Ishikawa (cell line): Measurements from ENCODE around the gene DGKG.

Experiments used
- CEBPB ChIP-seq: IDR thresholded peaks from 2 replicates; pipeline ENCODE4 v1.6.1; 2012
- CREB1 ChIP-seq: IDR thresholded peaks from 2 replicates; pipeline ENCODE4 v1.6.1; 2012; ENCODE audit warnings: low read depth
- EGR1 ChIP-seq: IDR thresholded peaks from 2 replicates; pipeline ENCODE4 v1.6.1; 2012
- EP300 ChIP-seq: IDR thresholded peaks from 2 replicates; pipeline ENCODE4 v1.6.1; 2012; ENCODE audit warnings: borderline replicate concordance
- FOXM1 ChIP-seq: IDR thresholded peaks from 2 replicates; pipeline ENCODE4 v1.6.1; 2012; ENCODE audit warnings: low read depth, borderline replicate concordance
- NFIC ChIP-seq: IDR thresholded peaks from 2 replicates; pipeline ENCODE4 v1.6.1; 2012
- RAD21 ChIP-seq: IDR thresholded peaks from 2 replicates; pipeline ENCODE4 v1.6.1; 2012; ENCODE audit warnings: low read depth
- TAF1 ChIP-seq: IDR thresholded peaks from 2 replicates; pipeline ENCODE4 v1.6.1; 2012; ENCODE audit warnings: low read depth, mild to moderate bottlenecking
- TCF12 ChIP-seq: IDR thresholded peaks from 2 replicates; pipeline ENCODE4 v1.6.1; 2012; ENCODE audit warnings: low read depth
- TEAD4 ChIP-seq: IDR thresholded peaks from 2 replicates; pipeline ENCODE4 v1.6.1; 2012
- YY1 ChIP-seq: IDR thresholded peaks from 2 replicates; pipeline ENCODE4 v1.6.1; 2012; ENCODE audit warnings: low read depth
- ZBTB7A ChIP-seq: IDR thresholded peaks from 2 replicates; pipeline ENCODE4 v1.6.1; 2012; ENCODE audit warnings: low read depth
- TF ChIP-seq, protein P1 (sequence below): IDR thresholded peaks from 2 replicates; pipeline ENCODE4 v1.6.1; 2012; ENCODE audit warnings: low read depth, mild to moderate bottlenecking
- TF ChIP-seq, protein P2 (sequence below): IDR thresholded peaks from 2 replicates; pipeline ENCODE4 v1.6.1; 2012
- TF ChIP-seq, protein P3 (sequence below): IDR thresholded peaks from 2 replicates; pipeline ENCODE4 v1.6.1; 2012

Gene DGKG

DNA sequence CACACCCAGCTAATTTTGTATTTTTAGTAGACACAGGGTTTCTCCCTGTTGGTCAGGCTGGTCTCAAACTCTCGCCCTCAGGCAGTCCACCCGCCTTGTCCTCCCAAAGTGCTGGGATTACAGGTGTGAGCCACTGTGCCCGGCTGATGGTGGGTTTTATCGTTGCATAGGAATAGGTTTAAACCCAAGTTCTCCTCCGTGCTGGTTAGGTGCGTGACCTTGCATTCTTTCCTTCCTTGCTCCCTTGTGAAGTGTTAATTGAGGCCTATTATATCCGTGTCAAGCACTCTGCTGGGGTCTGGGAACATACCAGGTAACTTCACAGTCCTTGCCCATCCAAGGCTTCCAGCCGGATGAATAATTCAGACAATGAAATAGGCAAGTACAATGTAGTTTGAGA is 233.9 kb downstream of the DGKG start:
- TF ChIP-seq CREB1 (no peak), TEAD4 (no peak), YY1 (no peak), EGR1 (no peak), EP300 (no peak), CEBPB (no peak), NFIC (no peak), TCF12 (no peak), TAF1 (no peak), RAD21 (no peak), ZBTB7A (no peak), FOXM1 (no peak)
- TF ChIP-seq, protein P1, sequence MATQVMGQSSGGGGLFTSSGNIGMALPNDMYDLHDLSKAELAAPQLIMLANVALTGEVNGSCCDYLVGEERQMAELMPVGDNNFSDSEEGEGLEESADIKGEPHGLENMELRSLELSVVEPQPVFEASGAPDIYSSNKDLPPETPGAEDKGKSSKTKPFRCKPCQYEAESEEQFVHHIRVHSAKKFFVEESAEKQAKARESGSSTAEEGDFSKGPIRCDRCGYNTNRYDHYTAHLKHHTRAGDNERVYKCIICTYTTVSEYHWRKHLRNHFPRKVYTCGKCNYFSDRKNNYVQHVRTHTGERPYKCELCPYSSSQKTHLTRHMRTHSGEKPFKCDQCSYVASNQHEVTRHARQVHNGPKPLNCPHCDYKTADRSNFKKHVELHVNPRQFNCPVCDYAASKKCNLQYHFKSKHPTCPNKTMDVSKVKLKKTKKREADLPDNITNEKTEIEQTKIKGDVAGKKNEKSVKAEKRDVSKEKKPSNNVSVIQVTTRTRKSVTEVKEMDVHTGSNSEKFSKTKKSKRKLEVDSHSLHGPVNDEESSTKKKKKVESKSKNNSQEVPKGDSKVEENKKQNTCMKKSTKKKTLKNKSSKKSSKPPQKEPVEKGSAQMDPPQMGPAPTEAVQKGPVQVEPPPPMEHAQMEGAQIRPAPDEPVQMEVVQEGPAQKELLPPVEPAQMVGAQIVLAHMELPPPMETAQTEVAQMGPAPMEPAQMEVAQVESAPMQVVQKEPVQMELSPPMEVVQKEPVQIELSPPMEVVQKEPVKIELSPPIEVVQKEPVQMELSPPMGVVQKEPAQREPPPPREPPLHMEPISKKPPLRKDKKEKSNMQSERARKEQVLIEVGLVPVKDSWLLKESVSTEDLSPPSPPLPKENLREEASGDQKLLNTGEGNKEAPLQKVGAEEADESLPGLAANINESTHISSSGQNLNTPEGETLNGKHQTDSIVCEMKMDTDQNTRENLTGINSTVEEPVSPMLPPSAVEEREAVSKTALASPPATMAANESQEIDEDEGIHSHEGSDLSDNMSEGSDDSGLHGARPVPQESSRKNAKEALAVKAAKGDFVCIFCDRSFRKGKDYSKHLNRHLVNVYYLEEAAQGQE = no peak
- TF ChIP-seq, protein P2, sequence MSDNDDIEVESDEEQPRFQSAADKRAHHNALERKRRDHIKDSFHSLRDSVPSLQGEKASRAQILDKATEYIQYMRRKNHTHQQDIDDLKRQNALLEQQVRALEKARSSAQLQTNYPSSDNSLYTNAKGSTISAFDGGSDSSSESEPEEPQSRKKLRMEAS = no peak
- TF ChIP-seq, protein P3, sequence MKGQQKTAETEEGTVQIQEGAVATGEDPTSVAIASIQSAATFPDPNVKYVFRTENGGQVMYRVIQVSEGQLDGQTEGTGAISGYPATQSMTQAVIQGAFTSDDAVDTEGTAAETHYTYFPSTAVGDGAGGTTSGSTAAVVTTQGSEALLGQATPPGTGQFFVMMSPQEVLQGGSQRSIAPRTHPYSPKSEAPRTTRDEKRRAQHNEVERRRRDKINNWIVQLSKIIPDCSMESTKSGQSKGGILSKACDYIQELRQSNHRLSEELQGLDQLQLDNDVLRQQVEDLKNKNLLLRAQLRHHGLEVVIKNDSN = no peak

GRCh38 chr3:186127463-186127862 is 234.6 kb downstream of the DGKG start:
- TF ChIP-seq CEBPB = no peak
- TF ChIP-seq, protein P2 = no peak
- TF ChIP-seq ZBTB7A = no peak

DNA sequence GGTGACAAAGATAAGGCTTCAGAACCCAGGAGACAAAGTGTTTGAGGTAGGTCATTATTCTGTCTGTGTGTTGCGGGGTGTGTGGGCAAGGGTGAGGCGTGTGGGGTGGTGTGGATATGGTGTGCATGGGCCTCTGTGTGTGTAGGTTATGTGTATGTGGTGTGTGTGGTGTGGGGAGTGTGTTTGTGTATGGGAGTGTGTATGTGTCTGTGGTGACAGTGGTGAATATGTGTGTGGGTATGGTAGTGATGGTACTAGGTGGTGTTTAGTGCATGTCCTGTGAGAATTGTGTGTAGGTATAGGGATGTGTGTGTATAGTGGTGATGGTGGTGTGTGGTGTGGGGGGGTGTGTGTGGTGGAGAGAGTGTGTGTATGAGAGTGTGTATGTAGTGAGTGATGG is 236.9 kb downstream of the DGKG start:
- no peak for TF ChIP-seq TEAD4
- no peak for TF ChIP-seq CEBPB
- no peak for TF ChIP-seq ZBTB7A
- no peak for TF ChIP-seq RAD21
- TF ChIP-seq NFIC = no peak
- no peak for TF ChIP-seq YY1
- TF ChIP-seq CREB1 = no peak
- TF ChIP-seq FOXM1 = no peak
- TF ChIP-seq TAF1 = no peak
- TF ChIP-seq, protein P3 = no peak
- no peak for TF ChIP-seq EGR1
- no peak for TF ChIP-seq EP300
- no peak for TF ChIP-seq TCF12
- TF ChIP-seq, protein P2 = no peak
- TF ChIP-seq, protein P1 = no peak

DNA sequence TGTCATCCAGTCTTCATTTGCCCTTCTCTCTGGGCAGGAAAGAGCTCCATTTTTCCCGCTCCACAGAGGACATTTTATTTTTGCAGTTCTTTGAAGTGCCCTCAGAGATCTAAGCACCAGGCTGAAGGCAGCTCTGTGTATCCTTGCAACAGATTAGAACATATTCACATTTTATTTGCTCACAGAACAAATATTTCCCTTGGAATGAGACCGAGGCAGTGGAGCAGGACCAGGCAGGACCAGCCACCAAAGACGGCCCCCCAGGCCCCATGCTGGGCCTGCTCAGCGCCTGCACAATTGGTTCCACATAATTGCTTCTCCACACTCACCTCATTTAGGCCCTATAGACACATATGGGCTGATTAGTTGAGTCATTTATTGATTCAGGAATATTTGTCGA is 237.4 kb downstream of the DGKG start:
- TF ChIP-seq, protein P3 = no peak
- TF ChIP-seq CEBPB (peak; percentile 47; the same call in 1 of the 2 replicates), NFIC (peak; percentile 95), FOXM1 (0 out of 2 replicates have a peak, but pooled peaks have one; percentile 43), RAD21 (peak; percentile 22; the same call in 1 of the 2 replicates), EP300 (peak; percentile 70; the same call in 1 of the 2 replicates), CREB1 (no peak), TEAD4 (peak; percentile 88), TCF12 (peak; percentile 95)
- TF ChIP-seq, protein P2 = peak; percentile 38; the same call in 1 of the 2 replicates

DNA sequence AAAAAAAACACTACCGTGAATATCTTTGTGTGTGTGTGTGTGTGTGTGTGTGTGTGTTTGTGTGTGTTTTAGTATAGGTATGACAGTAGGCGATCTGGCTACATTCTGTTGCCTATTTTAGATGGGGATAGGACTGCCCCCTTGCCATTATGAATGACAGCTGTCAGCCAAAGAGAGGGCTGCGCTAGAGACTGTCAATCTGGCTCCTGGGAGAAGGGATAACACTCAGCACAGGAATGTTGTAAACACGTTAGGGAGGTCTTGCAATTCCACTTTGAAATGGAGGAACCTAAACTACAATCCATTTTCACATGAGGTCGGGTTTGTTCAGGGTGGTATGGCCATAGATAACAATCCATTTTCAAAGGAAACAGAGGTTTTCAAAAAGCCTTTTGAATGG is 239.0 kb downstream of the DGKG start:
- TF ChIP-seq CREB1 (no peak), CEBPB (no peak), NFIC (no peak)
